ENCODE data around the gene KRT83.

KRT83 gene

GRCh38 chr12:52337054-52337453, 15.9 kb upstream of the KRT83 start:
- Histone ChIP-seq H3K9me2 (replicated peaks; ENCODE audit: control insufficient read depth, low read length) (no peaks in the 10 kb centered on the region), H3K79me2 (ENCODE audit: control insufficient read depth, low read length) (no peaks in the 10 kb centered on the region), H3K4me3 (ENCODE audit: low read length) (no peak overlapping the region), H4K20me1 (ENCODE audit: control insufficient read depth, insufficient read depth, low read depth, low read length) (no peaks in the 10 kb centered on the region), H3K27me3 (ENCODE audit: control insufficient read depth, low read length) (peaks cover 15% of the 10 kb centered on the region), H3K4me2 (ENCODE audit: low read length) (no peak overlapping the region), H3K36me3 (ENCODE audit: control insufficient read depth, low read length) (no peaks in the 10 kb centered on the region), H3F3A (ENCODE audit: control insufficient read depth, insufficient read depth) (no peaks in the 10 kb centered on the region), H3K9me3 (ENCODE audit: control insufficient read depth, insufficient read depth, low read length) (no peaks in the 10 kb centered on the region), H3K4me1 (ENCODE audit: control insufficient read depth, low read length) (no peaks in the 10 kb centered on the region), H3K27ac (ENCODE audit: low read depth, low read length) (no peak overlapping the region)
- TF ChIP-seq CTCF (IDR thresholded peaks at IDR 0.05; ENCODE audit: low read depth, low read length, poor library complexity, severe bottlenecking): no peak
- TF ChIP-seq EZH2phosphoT487 (IDR thresholded peaks at IDR 0.05; ENCODE audit: borderline replicate concordance, low read length): no peak

- Histone ChIP-seq H3K4me3 (ENCODE audit: low read length) (no peak overlapping the region), H4K20me1 (ENCODE audit: control insufficient read depth, insufficient read depth, low read depth, low read length) (no peaks in the 10 kb centered on the region), H3K36me3 (ENCODE audit: control insufficient read depth, low read length) (no peaks in the 10 kb centered on the region), H3K4me1 (ENCODE audit: control insufficient read depth, low read length) (no peaks in the 10 kb centered on the region), H3K9me2 (replicated peaks; ENCODE audit: control insufficient read depth, low read length) (no peaks in the 10 kb centered on the region), H3F3A (ENCODE audit: control insufficient read depth, insufficient read depth) (no peaks in the 10 kb centered on the region), H3K79me2 (ENCODE audit: control insufficient read depth, low read length) (no peaks in the 10 kb centered on the region), H3K27me3 (ENCODE audit: control insufficient read depth, low read length) (peaks cover 15% of the 10 kb centered on the region), H3K9me3 (ENCODE audit: control insufficient read depth, insufficient read depth, low read length) (no peaks in the 10 kb centered on the region), H3K27ac (ENCODE audit: low read depth, low read length) (no peak overlapping the region), H3K4me2 (ENCODE audit: low read length) (no peak overlapping the region)
- no peak for TF ChIP-seq EZH2phosphoT487 (IDR thresholded peaks at IDR 0.05; ENCODE audit: borderline replicate concordance, low read length)
- TF ChIP-seq CTCF (IDR thresholded peaks at IDR 0.05; ENCODE audit: low read depth, low read length, poor library complexity, severe bottlenecking): no peak
Measured at GRCh38 chr12:52336641-52337040, 15.4 kb upstream of the KRT83 start.

GRCh38 chr12:52335598-52336262, 14.5 kb upstream of the KRT83 start:
- H4K20me1 ChIP-seq (ENCODE audit: control insufficient read depth, insufficient read depth, low read depth, low read length): no peaks in the 10 kb centered on the region
- TF ChIP-seq CTCF (IDR thresholded peaks at IDR 0.05; ENCODE audit: low read depth, low read length, poor library complexity, severe bottlenecking) (no peak), EZH2phosphoT487 (IDR thresholded peaks at IDR 0.05; ENCODE audit: borderline replicate concordance, low read length) (no peak)
- no peak overlapping the region for H3K4me2 ChIP-seq (ENCODE audit: low read length)
- H3K9me2 ChIP-seq (replicated peaks; ENCODE audit: control insufficient read depth, low read length): no peaks in the 10 kb centered on the region
- no peak overlapping the region for H3K27ac ChIP-seq (ENCODE audit: low read depth, low read length)
- no peaks in the 10 kb centered on the region for H3K4me1 ChIP-seq (ENCODE audit: control insufficient read depth, low read length)
- H3K79me2 ChIP-seq (ENCODE audit: control insufficient read depth, low read length): no peaks in the 10 kb centered on the region
- no peak overlapping the region for H3K4me3 ChIP-seq (ENCODE audit: low read length)
- H3K36me3 ChIP-seq (ENCODE audit: control insufficient read depth, low read length): no peaks in the 10 kb centered on the region
- peaks cover 15% of the 10 kb centered on the region for H3K27me3 ChIP-seq (ENCODE audit: control insufficient read depth, low read length)
- no peaks in the 10 kb centered on the region for H3K9me3 ChIP-seq (ENCODE audit: control insufficient read depth, insufficient read depth, low read length)
- H3F3A ChIP-seq (ENCODE audit: control insufficient read depth, insufficient read depth): no peaks in the 10 kb centered on the region

Data from DOHH2 (cell line).